SK-N-SH treated with all-trans-retinoic acid at 6 μM for 48 hours (cell line): Measurements from ENCODE around the gene HPRT1.

Source experiments
- ARNTL ChIP-seq: fragments of 450-650 bp; formaldehyde crosslinking; IDR thresholded peaks from 2 replicates; pipeline ENCODE4 v1.5.0; 2020; ENCODE audit warnings: low read depth, mild to moderate bottlenecking, moderate library complexity, borderline replicate concordance
- ESRRG ChIP-seq: fragments of 250-450 bp; sonication (Bioruptor Pico); IDR thresholded peaks from 2 replicates; pipeline ENCODE4 v1.6.1; 2021; ENCODE audit warnings: mild to moderate bottlenecking
- ISL1 ChIP-seq: fragments of 250-450 bp; sonication (Bioruptor Pico); IDR thresholded peaks from 2 replicates; pipeline ENCODE4 v2.1.2; 2022; ENCODE audit warnings: mild to moderate bottlenecking, moderate library complexity
- OSR1 ChIP-seq: fragments of 250-450 bp; sonication (Bioruptor Pico); IDR thresholded peaks from 2 replicates; pipeline ENCODE4 v1.8.0; 2022; ENCODE audit warnings: moderate library complexity, mild to moderate bottlenecking, inconsistent platforms
- PATZ1 ChIP-seq: fragments of 250-450 bp; sonication (Bioruptor Pico); IDR thresholded peaks from 2 replicates; pipeline ENCODE4 v1.8.0; 2020; ENCODE audit warnings: mild to moderate bottlenecking, moderate library complexity, borderline replicate concordance
- SNAI2 ChIP-seq: fragments of 250-450 bp; sonication (Bioruptor Pico); IDR thresholded peaks from 2 replicates; pipeline ENCODE4 v1.5.0; 2020; ENCODE audit warnings: mild to moderate bottlenecking, moderate library complexity
- ZC3H10 ChIP-seq: fragments of 250-450 bp; sonication (Bioruptor Pico); IDR thresholded peaks from 2 replicates; pipeline ENCODE4 v1.5.1; 2021; ENCODE audit warnings: mild to moderate bottlenecking, moderate library complexity
- ZFP3 ChIP-seq: fragments of 250-450 bp; sonication (Bioruptor Pico); IDR thresholded peaks from 2 replicates; pipeline ENCODE4 v1.5.0; 2020; ENCODE audit warnings: mild to moderate bottlenecking, moderate library complexity
- ZFP30 ChIP-seq: fragments of 450-650 bp; formaldehyde crosslinking; IDR thresholded peaks from 2 replicates; pipeline ENCODE4 v1.5.0; 2022; ENCODE audit warnings: mild to moderate bottlenecking, moderate library complexity
- ZNF8 ChIP-seq: fragments of 450-650 bp; formaldehyde crosslinking; IDR thresholded peaks from 2 replicates; pipeline ENCODE4 v1.5.0; 2020; ENCODE audit warnings: mild to moderate bottlenecking, moderate library complexity
- TF ChIP-seq, protein P1 (sequence below): fragments of 250-450 bp; sonication (Bioruptor Pico); IDR thresholded peaks from 2 replicates; pipeline ENCODE4 v1.5.1; 2020; ENCODE audit warnings: low read depth, mild to moderate bottlenecking, moderate library complexity

DNA sequence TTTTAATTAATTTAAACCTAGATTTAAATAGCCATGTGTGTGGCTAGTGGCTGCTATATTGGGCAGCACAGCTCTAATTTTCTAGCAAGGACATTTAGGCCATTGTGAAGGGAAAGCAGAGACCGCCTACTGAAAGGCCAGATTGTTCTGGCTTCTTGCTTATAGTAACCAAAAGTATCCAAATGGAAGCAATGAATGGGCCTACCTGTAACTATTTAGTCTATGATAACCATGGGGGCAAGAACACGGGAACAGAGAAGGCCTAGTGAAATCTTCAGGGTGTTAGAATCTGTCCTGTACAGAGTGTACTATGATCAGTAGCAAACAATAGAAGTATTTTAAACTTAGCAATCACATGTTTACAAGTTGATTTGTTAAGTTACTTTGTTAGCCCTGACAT, 16.5 kb upstream of the HPRT1 start:
- TF ChIP-seq, protein P1, sequence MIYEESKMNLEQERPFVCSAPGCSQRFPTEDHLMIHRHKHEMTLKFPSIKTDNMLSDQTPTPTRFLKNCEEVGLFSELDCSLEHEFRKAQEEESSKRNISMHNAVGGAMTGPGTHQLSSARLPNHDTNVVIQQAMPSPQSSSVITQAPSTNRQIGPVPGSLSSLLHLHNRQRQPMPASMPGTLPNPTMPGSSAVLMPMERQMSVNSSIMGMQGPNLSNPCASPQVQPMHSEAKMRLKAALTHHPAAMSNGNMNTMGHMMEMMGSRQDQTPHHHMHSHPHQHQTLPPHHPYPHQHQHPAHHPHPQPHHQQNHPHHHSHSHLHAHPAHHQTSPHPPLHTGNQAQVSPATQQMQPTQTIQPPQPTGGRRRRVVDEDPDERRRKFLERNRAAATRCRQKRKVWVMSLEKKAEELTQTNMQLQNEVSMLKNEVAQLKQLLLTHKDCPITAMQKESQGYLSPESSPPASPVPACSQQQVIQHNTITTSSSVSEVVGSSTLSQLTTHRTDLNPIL (CRISPR knock-in tag), result no peak
- TF ChIP-seq PATZ1 (CRISPR knock-in tag) (no peak), SNAI2 (CRISPR knock-in tag) (no peak), ZC3H10 (CRISPR knock-in tag) (no peak), OSR1 (CRISPR knock-in tag) (no peak), ZFP30 (CRISPR knock-in tag) (no peak), ZNF8 (CRISPR knock-in tag) (no peak), ZFP3 (CRISPR knock-in tag) (no peak), ARNTL (CRISPR knock-in tag) (no peak), ISL1 (CRISPR knock-in tag) (no peak), ESRRG (CRISPR knock-in tag) (no peak)
